Muscle of leg (tissue), 11 donors: ENCODE data around the gene DRGX. TPM values are rescaled to one million over a fixed set of nuclear protein-coding genes. Genes with fewer than 3 reads are reported as not detected.

Experiments used
- DNase-seq: peaks from one replicate; pipeline ENCODE4 v3.0.0; 2013
- H3K27ac ChIP-seq: one replicate; pipeline ENCODE4 v1.5.1; 2013; ENCODE audit warnings: mild to moderate bottlenecking, low read length, control low read depth
- H3K27me3 ChIP-seq: one replicate; pipeline ENCODE4 v1.6.1; 2013; ENCODE audit warnings: low read length; ENCODE audit not compliant: control insufficient read depth, insufficient read depth
- H3K36me3 ChIP-seq: one replicate; pipeline ENCODE4 v1.6.1; 2013; ENCODE audit warnings: low read length; ENCODE audit not compliant: control insufficient read depth, insufficient read depth
- H3K4me1 ChIP-seq: one replicate; pipeline ENCODE4 v1.6.1; 2013; ENCODE audit warnings: low read length; ENCODE audit not compliant: control insufficient read depth, insufficient read depth
- H3K4me3 ChIP-seq: one replicate; pipeline ENCODE4 v1.5.1; 2013; ENCODE audit warnings: low read length, control low read depth
- H3K9me3 ChIP-seq: replicated peaks from 2 replicates; pipeline ENCODE4 v1.6.1; 2013; ENCODE audit warnings: low read depth, low read length; ENCODE audit not compliant: control insufficient read depth
- whole genome bisulfite sequencing: methylation state at CpG from one replicate; pipeline ENCODE4 v1.1.5; 2013; ENCODE audit warnings: missing lambda C conversion rate; ENCODE audit not compliant: insufficient coverage; 5-methylcytosine and 5-hydroxymethylcytosine counted together
- polyA plus RNA-seq, 8 donors: library from polyadenylated mRNA; unstranded; fragments of 120-200 nt; gene quantifications; one replicate each; pipeline versions ENCODE4 v1.2.1 to v1.2.3, GENCODE V29; 2013; ENCODE audit warnings: inconsistent platforms in 1 of 8, low replicate concordance in 1 of 8; ENCODE audit not compliant: insufficient read length in 8 of 8, insufficient read depth in 1 of 8
- total RNA-seq: library from RNA; stranded (reverse); fragments of 120-200 nt; gene quantifications from one replicate; pipeline ENCODE4 v1.2.4, GENCODE V29; 2013

DRGX gene
- total and polyA plus RNA-seq, 9 donors = not detected

GRCh38 chr10:49370326-49371100, 25.4 kb downstream of the DRGX start:
- WGBS = 86% methylated on average over 5 of the region's 8 CpGs
- Histone ChIP-seq H3K4me3 (no peak overlapping the region), H3K36me3 (no peaks in the 10 kb centered on the region), H3K4me1 (no peaks in the 10 kb centered on the region), H3K27me3 (peaks cover under 1% of the 10 kb centered on the region), H3K9me3 (no peaks in the 10 kb centered on the region), H3K27ac (no peak overlapping the region)
- no peak for DNase-seq

- 69% methylated on average over 2 of the region's 14 CpGs for WGBS
- Histone ChIP-seq H3K9me3 (no peaks in the 10 kb centered on the region), H3K4me3 (no peak overlapping the region), H3K27ac (no peak overlapping the region), H3K36me3 (no peaks in the 10 kb centered on the region), H3K4me1 (no peaks in the 10 kb centered on the region), H3K27me3 (no peaks in the 10 kb centered on the region)
- DNase-seq = no peak
Measured at GRCh38 chr10:49369216-49370162, 26.4 kb downstream of the DRGX start.

GRCh38 chr10:49368256-49368655, 27.6 kb downstream of the DRGX start:
- Histone ChIP-seq H3K4me3 (no peak overlapping the region), H3K36me3 (no peaks in the 10 kb centered on the region), H3K4me1 (no peaks in the 10 kb centered on the region), H3K27me3 (no peaks in the 10 kb centered on the region), H3K27ac (no peak overlapping the region), H3K9me3 (no peaks in the 10 kb centered on the region)
- no peak for DNase-seq
- WGBS = 77% methylated on average over 4 of the region's 4 CpGs

- WGBS = 36% methylated on average over 4 of the region's 5 CpGs
- Histone ChIP-seq H3K9me3 (no peaks in the 10 kb centered on the region), H3K36me3 (no peaks in the 10 kb centered on the region), H3K4me3 (no peak overlapping the region), H3K4me1 (no peaks in the 10 kb centered on the region), H3K27me3 (no peaks in the 10 kb centered on the region), H3K27ac (no peak overlapping the region)
- DNase-seq = no peak
Measured at GRCh38 chr10:49367600-49367999, 28.3 kb downstream of the DRGX start.

- no peak overlapping the region for H3K4me3 ChIP-seq
- DNase-seq = no peak
- H3K36me3 ChIP-seq = no peaks in the 10 kb centered on the region
- no peaks in the 10 kb centered on the region for H3K27me3 ChIP-seq
- no peaks in the 10 kb centered on the region for H3K9me3 ChIP-seq
- H3K27ac ChIP-seq = no peak overlapping the region
- H3K4me1 ChIP-seq = no peaks in the 10 kb centered on the region
- 81% methylated on average over 3 of the region's 4 CpGs for WGBS
Measured at GRCh38 chr10:49366460-49366859, 29.4 kb downstream of the DRGX start.

- DNase-seq = no peak
Measured at GRCh38 chr10:49365675-49366415, 30.0 kb downstream of the DRGX start.

GRCh38 chr10:49365275-49365674, 30.6 kb downstream of the DRGX start:
- no peaks in the 10 kb centered on the region for H3K9me3 ChIP-seq
- H3K4me1 ChIP-seq = peaks cover 11% of the 10 kb centered on the region
- no peaks in the 10 kb centered on the region for H3K36me3 ChIP-seq
- no peak overlapping the region for H3K4me3 ChIP-seq
- DNase-seq = no peak
- H3K27ac ChIP-seq = no peak overlapping the region
- WGBS = 50% methylated on average over 2 of the region's 3 CpGs
- H3K27me3 ChIP-seq = no peaks in the 10 kb centered on the region

More at GRCh38 chr10:49365675-49366415, 30.0 kb downstream of the DRGX start:
- Histone ChIP-seq H3K4me3 (no peak overlapping the region), H3K4me1 (peaks cover 6% of the 10 kb centered on the region), H3K27me3 (no peaks in the 10 kb centered on the region), H3K36me3 (no peaks in the 10 kb centered on the region), H3K27ac (no peak overlapping the region), H3K9me3 (no peaks in the 10 kb centered on the region)
- WGBS = 67% methylated on average over 16 of the region's 23 CpGs

GRCh38 chr10:49364747-49365146, 31.1 kb downstream of the DRGX start:
- Histone ChIP-seq H3K27ac (no peak overlapping the region), H3K27me3 (no peaks in the 10 kb centered on the region), H3K4me3 (no peak overlapping the region), H3K9me3 (no peaks in the 10 kb centered on the region), H3K4me1 (peaks cover 17% of the 10 kb centered on the region), H3K36me3 (no peaks in the 10 kb centered on the region)
- no peak for DNase-seq
- 87% methylated on average over 6 of the region's 8 CpGs for WGBS

- Histone ChIP-seq H3K4me1 (peaks cover 20% of the 10 kb centered on the region), H3K27me3 (no peaks in the 10 kb centered on the region), H3K36me3 (no peaks in the 10 kb centered on the region), H3K9me3 (no peaks in the 10 kb centered on the region), H3K4me3 (no peak overlapping the region), H3K27ac (no peak overlapping the region)
- no peak for DNase-seq
- 100% methylated on average over 1 of the region's 5 CpGs for WGBS
Measured at GRCh38 chr10:49364051-49364450, 31.8 kb downstream of the DRGX start.
